Ovary (tissue), 3 donors: ENCODE data around the gene SZT2.

Experiments used
- CTCF ChIP-seq, 3 donors: fragments of 450-650 bp in 2 of 3; fragments of 200-600 bp in 1 of 3; IDR thresholded peaks; one replicate each; pipeline versions ENCODE4 v1.5.1 to v1.8.0; 2016 to 2022; ENCODE audit warnings: antibody characterized with exemption in 3 of 3, mild to moderate bottlenecking in 1 of 3
- EP300 ChIP-seq: sonication (generic); formaldehyde crosslinking; IDR thresholded peaks from one replicate; pipeline ENCODE4 v1.6.1; 2017; ENCODE audit warnings: antibody characterized with exemption
- POLR2A ChIP-seq: fragments of 450-650 bp; IDR thresholded peaks from one replicate; pipeline ENCODE4 v1.6.1; 2017; ENCODE audit warnings: antibody characterized with exemption, mild to moderate bottlenecking, moderate library complexity
- donor health status: DM: no; HTN: no; CAD: no.

GRCh38 chr1:43463479-43463878, 73.8 kb downstream of the SZT2 start:
- TF ChIP-seq CTCF (IDR thresholded peaks at IDR 0.05) = no peak
- TF ChIP-seq POLR2A = no peak
- TF ChIP-seq EP300 = no peak
